ENCODE results near the gene RAB27A.
"Not testable (repeated sequence)": the region's sequence is repeated elsewhere in the genome, so short reads cannot be mapped to it uniquely, and the experiment has no call there.

Gene RAB27A

GRCh38 chr15:55289746-55290527 is at the start of gene RAB27A:
TSS of gene RAB27A (minus strand) at chr15:55289813. CDS start at chr15:55234934, 54,879 bp downstream.
- DNase-seq = peak; percentile 24

GRCh38 chr15:55337160-55337559 is 47.5 kb upstream of the RAB27A start:
- DNase-seq = no peak

- DNase-seq = no peak
These were observed 45.4 kb upstream of the RAB27A start for GRCh38 chr15:55334997-55335396.

- no peak for DNase-seq
These were observed 44.8 kb upstream of the RAB27A start for GRCh38 chr15:55334371-55334770.

- no peak for DNase-seq
These were observed 37.8 kb upstream of the RAB27A start for GRCh38 chr15:55327387-55327786.

GRCh38 chr15:55322467-55322866 is 32.9 kb upstream of the RAB27A start:
- no peak for DNase-seq

- no peak for DNase-seq
These were observed 31.4 kb upstream of the RAB27A start for GRCh38 chr15:55320963-55321362.

GRCh38 chr15:55320238-55320550 is 30.6 kb upstream of the RAB27A start:
- no peak for DNase-seq

- no peak for DNase-seq
These were observed 30.1 kb upstream of the RAB27A start for GRCh38 chr15:55319537-55320237.

- peak; percentile 28 for DNase-seq
These were observed 29.2 kb upstream of the RAB27A start, which contains the start of the genes PIGB and PIGBOS1 for GRCh38 chr15:55318588-55319494. TSS of gene PIGB (plus strand) at chr15:55319222. CDS start at chr15:55319251, 29 bp downstream. TSS of gene PIGBOS1 (minus strand) at chr15:55319123. CDS start at chr15:55317792, 1,331 bp downstream.

- not testable (repeated sequence) for DNase-seq
These were observed 13.2 kb upstream of the RAB27A start for GRCh38 chr15:55302801-55303200.

GRCh38 chr15:55297315-55297714 is 7.7 kb upstream of the RAB27A start:
- DNase-seq = no peak

GRCh38 chr15:55290528-55291057 is 980 bp upstream of the RAB27A start:
- DNase-seq = peak; percentile 55

- no peak for DNase-seq
These were observed 435 bp downstream of the RAB27A start for GRCh38 chr15:55289011-55289745.

GRCh38 chr15:55288006-55288717 is 1.5 kb downstream of the RAB27A start:
- no peak for DNase-seq

- not testable (repeated sequence) for DNase-seq
These were observed 3.0 kb downstream of the RAB27A start for GRCh38 chr15:55286442-55287189.

- DNase-seq = no peak
These were observed 5.2 kb downstream of the RAB27A start for GRCh38 chr15:55284426-55284825.

GRCh38 chr15:55283379-55284147 is 6.0 kb downstream of the RAB27A start:
- DNase-seq = no peak

- DNase-seq = no peak
These were observed 7.3 kb downstream of the RAB27A start for GRCh38 chr15:55282284-55282833.
